HUES64 (cell line): Measurements from ENCODE around the gene CTNNA3.

Source experiments
- H3K27ac ChIP-seq: 2 replicates; pipeline ENCODE4 v1.7.0; 2013; ENCODE audit warnings: low read depth, low read length, inconsistent platforms
- H3K27me3 ChIP-seq: 2 replicates; pipeline ENCODE4 v1.6.1; 2013; ENCODE audit warnings: mild to moderate bottlenecking, low read length; ENCODE audit not compliant: insufficient read depth
- H3K36me3 ChIP-seq: 2 replicates; pipeline ENCODE4 v1.6.1; 2013; ENCODE audit warnings: mild to moderate bottlenecking, low read length; ENCODE audit not compliant: insufficient read depth
- H3K4me1 ChIP-seq: 2 replicates; pipeline ENCODE4 v1.6.1; 2013; ENCODE audit warnings: mild to moderate bottlenecking, low read length, moderate library complexity; ENCODE audit not compliant: insufficient read depth
- H3K4me3 ChIP-seq: 2 replicates; pipeline ENCODE4 v1.5.1; 2013; ENCODE audit warnings: mild to moderate bottlenecking, low read length, moderate library complexity
- H3K9ac ChIP-seq: 2 replicates; pipeline ENCODE4 v1.6.1; 2013; ENCODE audit warnings: mild to moderate bottlenecking, low read depth, low read length
- H3K9me3 ChIP-seq: 2 replicates; pipeline ENCODE4 v1.6.1; 2013; ENCODE audit warnings: low read depth, low read length; ENCODE audit not compliant: insufficient read depth
- WGBS: fragments of 150-250, 120-280 bp; methylation state at CpG from one replicate; pipeline ENCODE4 v1.1.7; 2013; ENCODE audit warnings: missing lambda C conversion rate; 5-methylcytosine and 5-hydroxymethylcytosine counted together

Gene CTNNA3

GRCh38 chr10:66534866-66535265 lies 1161.1 kb downstream of the CTNNA3 start:
- WGBS, result no CpG with 5 or more reads among the region's 1 CpG
- H3K9ac ChIP-seq, result no peak overlapping the region
- H3K4me1 ChIP-seq, result no peaks in the 10 kb centered on the region
- no peaks in the 10 kb centered on the region for H3K36me3 ChIP-seq
- no peaks in the 10 kb centered on the region for H3K9me3 ChIP-seq
- H3K27ac ChIP-seq, result no peak overlapping the region
- no peaks in the 10 kb centered on the region for H3K27me3 ChIP-seq
- no peak overlapping the region for H3K4me3 ChIP-seq

- Histone ChIP-seq H3K36me3 (no peaks in the 10 kb centered on the region), H3K9me3 (no peaks in the 10 kb centered on the region), H3K4me1 (peaks cover 3% of the 10 kb centered on the region; the same call in 1 of the 2 replicates), H3K27me3 (no peaks in the 10 kb centered on the region), H3K4me3 (no peak overlapping the region), H3K9ac (no peak overlapping the region), H3K27ac (no peak overlapping the region)
- 100% methylated on average over 1 of the region's 1 CpG for WGBS
Measured at GRCh38 chr10:66521506-66521905, 1174.5 kb downstream of the CTNNA3 start.

GRCh38 chr10:66519616-66520015 lies 1176.4 kb downstream of the CTNNA3 start:
- H3K4me1 ChIP-seq, result peaks cover 3% of the 10 kb centered on the region; the same call in 1 of the 2 replicates
- H3K36me3 ChIP-seq, result no peaks in the 10 kb centered on the region
- no peak overlapping the region for H3K27ac ChIP-seq
- 98% methylated on average over 3 of the region's 3 CpGs for WGBS
- H3K4me3 ChIP-seq, result no peak overlapping the region
- no peaks in the 10 kb centered on the region for H3K9me3 ChIP-seq
- no peaks in the 10 kb centered on the region for H3K27me3 ChIP-seq
- no peak overlapping the region for H3K9ac ChIP-seq

GRCh38 chr10:66514666-66515065 lies 1181.3 kb downstream of the CTNNA3 start:
- Histone ChIP-seq H3K27ac (no peak overlapping the region), H3K9ac (no peak overlapping the region), H3K4me3 (no peak overlapping the region), H3K27me3 (no peaks in the 10 kb centered on the region), H3K4me1 (no peaks in the 10 kb centered on the region), H3K36me3 (no peaks in the 10 kb centered on the region), H3K9me3 (no peaks in the 10 kb centered on the region)
- no CpG with 5 or more reads among the region's 1 CpG for WGBS

- H3K4me1 ChIP-seq, result no peaks in the 10 kb centered on the region
- H3K36me3 ChIP-seq, result no peaks in the 10 kb centered on the region
- no peak overlapping the region for H3K9ac ChIP-seq
- no peaks in the 10 kb centered on the region for H3K9me3 ChIP-seq
- no peak overlapping the region for H3K4me3 ChIP-seq
- no peaks in the 10 kb centered on the region for H3K27me3 ChIP-seq
- H3K27ac ChIP-seq, result no peak overlapping the region
- WGBS, result 86% methylated on average over 2 of the region's 2 CpGs
Measured at GRCh38 chr10:66513504-66513903, 1182.5 kb downstream of the CTNNA3 start.

GRCh38 chr10:66505003-66505657 lies 1190.9 kb downstream of the CTNNA3 start:
- H3K36me3 ChIP-seq, result no peaks in the 10 kb centered on the region
- no peaks in the 10 kb centered on the region for H3K4me1 ChIP-seq
- no peak overlapping the region for H3K27ac ChIP-seq
- H3K4me3 ChIP-seq, result no peak overlapping the region
- no peaks in the 10 kb centered on the region for H3K27me3 ChIP-seq
- no peaks in the 10 kb centered on the region for H3K9me3 ChIP-seq
- H3K9ac ChIP-seq, result no peak overlapping the region
- 96% methylated on average over 2 of the region's 2 CpGs for WGBS

GRCh38 chr10:66501356-66501755 lies 1194.6 kb downstream of the CTNNA3 start:
- no peaks in the 10 kb centered on the region for H3K4me1 ChIP-seq
- H3K27ac ChIP-seq, result no peak overlapping the region
- H3K36me3 ChIP-seq, result no peaks in the 10 kb centered on the region
- WGBS, result 63% methylated on average over 2 of the region's 2 CpGs
- no peak overlapping the region for H3K4me3 ChIP-seq
- no peaks in the 10 kb centered on the region for H3K9me3 ChIP-seq
- no peaks in the 10 kb centered on the region for H3K27me3 ChIP-seq
- H3K9ac ChIP-seq, result no peak overlapping the region

- no peaks in the 10 kb centered on the region for H3K27me3 ChIP-seq
- no peak overlapping the region for H3K27ac ChIP-seq
- no peak overlapping the region for H3K9ac ChIP-seq
- no peaks in the 10 kb centered on the region for H3K9me3 ChIP-seq
- no peak overlapping the region for H3K4me3 ChIP-seq
- no peaks in the 10 kb centered on the region for H3K4me1 ChIP-seq
- H3K36me3 ChIP-seq, result no peaks in the 10 kb centered on the region
Measured at GRCh38 chr10:66483966-66484365, 1212.0 kb downstream of the CTNNA3 start.

GRCh38 chr10:66472156-66472555 lies 1223.8 kb downstream of the CTNNA3 start:
- H3K27ac ChIP-seq, result no peak overlapping the region
- no peak overlapping the region for H3K4me3 ChIP-seq
- WGBS, result 100% methylated on average over 1 of the region's 1 CpG
- H3K4me1 ChIP-seq, result peaks cover 7% of the 10 kb centered on the region; the same call in 1 of the 2 replicates
- no peaks in the 10 kb centered on the region for H3K9me3 ChIP-seq
- H3K36me3 ChIP-seq, result no peaks in the 10 kb centered on the region
- no peaks in the 10 kb centered on the region for H3K27me3 ChIP-seq
- H3K9ac ChIP-seq, result no peak overlapping the region

GRCh38 chr10:66467042-66467441 lies 1229.0 kb downstream of the CTNNA3 start:
- H3K27me3 ChIP-seq, result no peaks in the 10 kb centered on the region
- no peak overlapping the region for H3K27ac ChIP-seq
- peaks cover 7% of the 10 kb centered on the region; the same call in 1 of the 2 replicates for H3K4me1 ChIP-seq
- no peak overlapping the region for H3K9ac ChIP-seq
- WGBS, result 78% methylated on average over 1 of the region's 1 CpG
- no peak overlapping the region for H3K4me3 ChIP-seq
- no peaks in the 10 kb centered on the region for H3K36me3 ChIP-seq
- no peaks in the 10 kb centered on the region for H3K9me3 ChIP-seq

- H3K9ac ChIP-seq, result no peak overlapping the region
- no peaks in the 10 kb centered on the region for H3K36me3 ChIP-seq
- H3K4me3 ChIP-seq, result no peak overlapping the region
- no peaks in the 10 kb centered on the region for H3K9me3 ChIP-seq
- H3K27me3 ChIP-seq, result no peaks in the 10 kb centered on the region
- H3K27ac ChIP-seq, result no peak overlapping the region
- peaks cover 7% of the 10 kb centered on the region; the same call in 1 of the 2 replicates for H3K4me1 ChIP-seq
Measured at GRCh38 chr10:66466622-66467021, 1229.4 kb downstream of the CTNNA3 start.

GRCh38 chr10:66463611-66464010 lies 1232.4 kb downstream of the CTNNA3 start:
- 90% methylated on average over 3 of the region's 3 CpGs for WGBS
- H3K9me3 ChIP-seq, result no peaks in the 10 kb centered on the region
- H3K9ac ChIP-seq, result no peak overlapping the region
- no peak overlapping the region for H3K27ac ChIP-seq
- no peak overlapping the region for H3K4me3 ChIP-seq
- no peaks in the 10 kb centered on the region for H3K4me1 ChIP-seq
- no peaks in the 10 kb centered on the region for H3K36me3 ChIP-seq
- H3K27me3 ChIP-seq, result no peaks in the 10 kb centered on the region
